GM18951 (cell line): ENCODE data around the gene SLC25A47.
"Not testable (repeated sequence)": the region's sequence is repeated elsewhere in the genome, so short reads cannot be mapped to it uniquely, and the experiment has no call there.

ENCODE experiments used
- POLR2A ChIP-seq: IDR thresholded peaks from 4 replicates; pipeline ENCODE4 v1.6.1; 2011; ENCODE audit warnings: mild to moderate bottlenecking; ENCODE audit not compliant: insufficient read length, insufficient read depth; ENCODE audit errors: extremely low read depth
- in situ Hi-C: fragments of 300-500 bp; cut with MboI; formaldehyde crosslinking; loops from one replicate; pipeline ENCODE4 v1.12.0; 2022; ENCODE audit warnings: low sequenced_read_pairs, mixed read lengths, inconsistent platforms; ENCODE audit not compliant: unreplicated experiment

SLC25A47 gene

DNA sequence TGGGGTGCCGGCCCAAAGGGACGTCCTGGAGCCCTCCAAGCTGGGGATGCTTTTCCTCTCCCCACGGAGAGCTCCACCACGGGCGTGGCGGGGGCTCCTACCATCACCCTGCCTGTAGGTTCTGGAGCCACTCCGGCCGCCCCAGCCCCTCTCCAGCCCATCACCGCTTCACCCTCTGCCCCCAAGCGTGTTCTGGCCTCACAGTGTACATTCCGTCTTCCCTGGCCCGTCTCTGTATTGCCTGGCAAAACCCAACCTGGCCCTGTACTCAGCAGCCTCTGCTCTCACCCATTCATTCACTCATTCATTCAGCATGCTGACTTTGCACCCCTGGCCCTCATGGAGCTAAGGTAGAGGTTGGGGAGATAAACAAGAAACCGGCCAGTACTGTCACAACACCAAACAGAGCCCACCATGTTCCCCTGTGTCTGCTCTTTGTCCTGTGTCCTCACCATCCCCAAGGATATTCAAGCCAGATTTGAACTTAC is 37.2 kb upstream of the SLC25A47 start:
- in situ Hi-C loops, result no loop called here
- no peak for TF ChIP-seq POLR2A

DNA sequence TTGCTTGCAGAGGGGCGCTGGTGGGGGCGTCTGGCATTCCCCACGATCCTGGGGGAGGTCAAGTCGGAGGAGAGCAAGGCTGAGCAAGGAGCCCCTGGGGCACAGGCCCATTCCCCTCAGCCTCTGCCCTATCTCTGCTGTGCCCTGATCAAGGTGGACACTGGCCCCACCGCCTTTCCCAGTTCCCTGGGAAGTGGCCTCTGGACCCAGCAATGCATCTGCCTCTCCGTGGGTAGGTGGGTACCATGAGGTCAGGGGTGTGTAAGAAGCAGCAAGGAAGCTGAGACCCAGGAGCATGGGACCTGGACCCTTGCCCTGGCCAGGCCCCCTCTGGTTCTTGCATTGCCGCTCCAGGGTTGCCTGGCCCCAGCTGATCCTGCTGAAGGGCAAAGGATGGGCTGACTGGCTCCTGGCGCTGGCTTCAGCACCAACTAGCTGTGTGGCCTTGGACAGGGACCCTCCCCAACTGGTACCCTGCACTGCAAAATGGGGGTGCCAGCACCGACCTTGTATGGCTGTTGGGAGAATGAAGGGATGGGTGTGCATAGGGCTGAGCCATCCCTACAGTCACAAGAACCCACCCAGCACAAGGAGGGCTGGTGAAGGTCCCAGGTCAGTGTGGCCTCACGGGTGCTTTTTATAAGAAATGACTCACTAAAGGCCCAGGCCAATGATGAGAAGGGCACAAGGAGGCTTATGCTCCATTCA is 36.5 kb upstream of the SLC25A47 start:
- in situ Hi-C loops, result no loop called here

DNA sequence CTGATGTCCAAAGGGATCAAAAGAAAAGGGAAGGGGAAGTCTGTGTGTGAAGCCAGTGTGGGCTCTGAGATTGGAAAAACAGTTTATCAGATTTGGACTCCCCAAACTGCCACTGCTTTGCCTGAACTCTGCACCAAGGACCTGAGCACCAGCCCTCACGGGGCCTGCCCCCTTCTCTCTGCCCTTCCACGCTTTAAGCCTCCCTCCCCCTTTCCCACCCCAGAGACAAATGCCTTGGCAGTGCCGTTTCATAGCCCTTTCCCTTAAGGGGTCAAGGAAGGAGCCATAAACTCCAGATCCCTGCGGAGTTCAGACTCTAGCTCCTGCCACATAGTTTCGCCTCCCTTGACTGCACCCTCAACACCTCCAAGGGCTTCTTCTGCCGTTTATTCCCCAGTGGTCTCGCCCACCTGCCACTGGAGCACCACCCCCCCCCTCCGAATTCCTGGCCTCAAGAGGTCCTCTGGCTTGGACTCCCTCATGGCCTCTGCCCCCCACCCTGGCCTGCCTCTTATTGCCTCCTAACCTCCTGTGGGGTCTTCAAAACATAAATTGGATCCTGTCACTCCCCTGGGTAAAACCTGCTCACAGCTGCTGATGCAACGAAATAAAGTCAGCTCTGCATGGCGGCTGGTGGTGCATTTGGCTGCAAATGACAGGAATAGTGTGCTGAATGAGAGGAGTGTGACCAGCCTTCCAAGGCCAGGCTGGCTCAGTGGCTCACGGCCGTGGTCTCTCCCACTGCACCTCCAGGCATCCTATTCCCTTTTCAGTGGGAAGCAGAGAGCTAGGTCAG is 35.7 kb upstream of the SLC25A47 start:
- in situ Hi-C loops, result no loop called here
- TF ChIP-seq POLR2A, result no peak

More for the DNA sequence above, 36.5 kb upstream of the SLC25A47 start:
- no peak for TF ChIP-seq POLR2A

DNA sequence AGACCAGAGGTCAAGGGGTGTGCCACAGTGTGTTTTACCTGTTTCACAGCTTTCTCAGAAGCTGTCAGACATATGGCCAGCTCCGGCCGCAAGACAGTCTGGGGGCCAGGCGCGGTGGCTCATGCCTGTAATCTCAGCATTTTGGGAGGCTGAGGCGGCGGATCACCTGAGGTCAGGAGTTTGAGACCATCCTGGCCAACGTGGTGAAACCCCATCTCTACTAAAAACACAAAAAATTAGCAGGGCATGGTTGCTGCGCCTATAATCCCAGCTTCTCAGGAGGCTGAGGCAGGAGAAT is 35.2 kb upstream of the SLC25A47 start:
- in situ Hi-C loops, result not testable (repeated sequence)

DNA sequence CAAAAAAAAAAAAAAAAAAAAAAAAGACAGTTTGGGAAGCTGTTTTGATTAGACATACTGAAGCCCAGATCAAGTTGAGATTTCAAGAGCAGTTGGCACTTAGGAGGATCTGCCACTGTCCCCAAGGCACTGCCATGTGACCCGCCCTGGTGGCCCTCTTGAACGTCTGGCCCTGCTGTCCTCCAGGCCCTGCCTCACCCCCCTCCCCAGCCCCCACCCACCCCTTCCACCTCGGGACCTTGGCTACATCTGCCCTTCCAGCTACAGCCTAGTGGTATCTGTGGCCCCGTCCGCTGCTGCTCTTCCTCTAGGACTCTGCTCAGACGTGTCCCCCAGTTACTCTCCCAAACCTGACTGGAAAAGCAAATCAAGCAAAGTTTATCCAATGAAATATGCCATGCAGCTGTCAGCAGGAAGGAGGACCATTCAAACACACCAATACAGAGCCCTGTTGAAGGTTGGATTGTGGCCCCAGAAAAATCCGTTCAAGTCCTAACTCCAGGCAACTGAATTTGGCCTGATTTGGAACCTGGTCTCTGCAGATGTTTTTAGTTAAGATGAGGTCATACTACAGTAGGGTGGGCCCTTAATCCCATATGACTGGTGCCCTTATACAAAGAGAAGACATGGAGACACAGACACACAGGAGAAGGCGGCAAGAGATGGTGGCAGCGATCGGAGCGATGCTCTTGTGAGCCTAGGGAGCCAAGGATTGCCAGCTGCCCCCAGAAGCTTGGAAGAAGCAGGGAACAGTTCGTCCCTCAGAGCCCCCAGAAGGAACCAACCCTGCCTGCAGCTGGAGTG is 34.6 kb upstream of the SLC25A47 start:
- in situ Hi-C loops, result no loop called here
- no peak for TF ChIP-seq POLR2A

DNA sequence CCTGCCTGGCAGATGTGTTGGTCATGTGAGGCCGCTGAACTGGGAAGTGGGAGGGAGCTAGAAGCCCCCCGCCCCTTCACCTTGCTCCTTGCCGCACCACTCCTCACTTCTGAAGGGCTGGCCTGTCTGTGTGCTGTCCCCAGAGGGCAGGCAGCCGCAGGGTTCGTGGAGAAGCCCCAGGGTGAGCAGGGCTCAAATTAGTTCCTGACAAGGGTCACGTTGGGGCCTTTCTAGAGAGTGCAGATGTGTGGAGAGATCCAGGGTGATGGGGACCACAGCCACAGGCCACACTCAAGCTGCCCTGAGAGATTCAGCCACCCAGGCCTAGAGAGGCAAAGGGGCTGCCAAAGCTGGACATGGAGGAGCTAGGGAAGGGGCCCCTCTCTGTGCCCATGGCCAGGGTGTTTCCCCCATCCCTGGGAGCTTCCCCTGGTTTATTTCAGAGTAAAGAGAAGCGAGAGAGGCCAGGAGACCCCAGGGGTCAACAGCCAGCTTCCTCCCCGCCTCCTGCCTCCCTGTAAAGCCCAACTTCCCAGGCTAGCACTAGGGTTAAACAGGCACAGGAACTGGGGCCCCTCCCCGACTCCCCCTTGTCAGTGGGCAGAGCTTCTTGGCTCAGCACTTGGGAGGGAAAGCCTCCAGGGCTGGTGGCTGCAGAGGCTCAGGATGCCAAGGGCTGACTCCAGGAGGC is 33.1 kb upstream of the SLC25A47 start:
- in situ Hi-C loops, result no loop called here
- no peak for TF ChIP-seq POLR2A

DNA sequence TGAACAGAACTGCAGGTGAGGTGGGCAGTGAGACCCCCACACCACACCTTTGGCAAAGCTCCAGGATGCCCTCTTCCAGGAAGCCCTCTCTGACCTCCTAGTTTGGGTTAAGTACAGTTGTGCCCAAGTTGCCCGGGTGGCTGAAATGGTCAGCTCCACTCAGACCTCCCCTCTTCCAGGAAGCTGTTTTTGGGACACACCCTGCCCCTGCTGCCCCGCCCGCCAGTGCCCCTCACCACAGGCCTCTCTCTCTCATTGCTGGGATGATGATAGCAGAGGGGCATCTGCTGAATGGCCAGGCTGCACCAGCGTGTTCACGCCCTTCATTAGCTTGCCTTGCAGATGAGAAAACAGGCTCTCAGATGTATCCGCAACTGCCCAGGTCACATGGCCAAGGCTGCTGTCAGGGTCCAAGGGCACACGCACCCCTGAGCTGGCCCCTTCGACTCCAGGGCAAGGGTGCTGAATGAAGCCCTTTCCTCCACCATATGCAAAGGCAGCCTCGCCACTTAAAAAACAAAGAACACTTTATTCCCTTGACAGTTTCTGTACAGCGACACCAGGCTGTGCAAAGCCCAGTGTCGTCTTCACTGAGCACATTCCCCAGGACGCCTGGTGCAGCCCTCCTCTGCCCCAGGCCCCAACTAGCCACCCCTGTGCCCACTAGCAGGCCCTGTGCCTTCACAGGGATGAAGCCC is 32.4 kb upstream of the SLC25A47 start:
- in situ Hi-C loops, result no loop called here
- TF ChIP-seq POLR2A, result no peak

DNA sequence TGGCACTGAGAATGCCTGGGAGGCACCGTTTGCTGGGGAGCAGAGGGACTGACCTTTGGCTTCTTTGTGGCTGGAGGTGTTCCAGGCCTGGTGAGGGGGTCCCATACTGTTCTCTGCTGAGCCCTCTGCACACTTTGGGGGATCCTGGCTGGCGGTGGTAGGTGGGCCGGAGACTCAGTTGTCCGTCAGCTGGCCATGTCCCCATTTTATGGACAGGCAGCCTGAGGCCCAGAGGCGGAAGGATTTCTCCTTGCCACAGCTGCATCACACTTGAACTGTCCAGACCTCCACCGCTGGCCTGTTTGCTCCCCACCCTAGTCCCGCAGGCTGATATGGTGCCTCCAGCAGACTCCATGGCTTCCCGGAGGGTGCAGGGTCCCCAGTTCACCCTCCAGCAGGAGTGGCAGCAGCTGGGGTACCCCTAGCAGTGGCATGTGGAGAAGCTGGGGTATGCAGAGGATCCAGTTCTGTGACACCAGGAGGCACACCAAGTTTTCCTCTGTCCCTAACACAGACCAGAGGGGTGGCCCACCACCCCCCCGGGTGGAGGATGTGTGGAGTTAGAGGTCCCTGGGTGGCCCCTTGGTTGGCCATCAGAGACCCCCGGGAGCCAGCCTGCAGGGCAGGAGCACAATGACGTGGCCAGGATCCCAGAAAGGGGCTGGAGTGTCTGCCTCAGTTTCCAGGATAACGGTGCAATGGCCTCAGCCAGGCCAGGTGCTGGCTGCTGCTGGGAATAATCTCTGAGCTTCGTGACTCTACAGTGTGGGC is 31.6 kb upstream of the SLC25A47 start:
- in situ Hi-C loops, result no loop called here
- TF ChIP-seq POLR2A, result no peak

DNA sequence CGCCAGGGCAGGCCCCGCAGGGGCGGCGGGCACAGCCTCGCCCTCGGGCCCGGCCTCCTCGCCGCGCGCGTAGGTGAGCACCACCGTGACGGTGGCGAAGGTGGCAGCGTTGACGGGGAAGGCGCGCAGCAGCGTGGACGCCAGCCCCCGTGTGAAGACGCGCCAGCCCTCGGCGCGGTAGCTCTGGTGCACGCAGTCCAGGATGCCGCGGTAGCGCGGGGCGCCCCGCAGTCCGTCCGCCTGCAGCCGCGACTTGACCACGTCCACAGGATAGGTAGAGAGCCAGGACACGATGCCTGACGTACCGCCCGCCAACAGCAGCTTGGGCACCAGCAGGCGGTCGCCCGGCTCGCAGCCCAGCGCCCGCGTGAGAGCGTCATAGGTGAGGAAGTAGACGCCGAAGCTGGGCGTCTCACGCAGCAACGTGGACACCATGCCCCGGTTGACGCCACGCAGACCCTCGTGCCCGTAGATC is 30.8 kb upstream of the SLC25A47 start:
- in situ Hi-C loops, result no loop called here
- no peak for TF ChIP-seq POLR2A

DNA sequence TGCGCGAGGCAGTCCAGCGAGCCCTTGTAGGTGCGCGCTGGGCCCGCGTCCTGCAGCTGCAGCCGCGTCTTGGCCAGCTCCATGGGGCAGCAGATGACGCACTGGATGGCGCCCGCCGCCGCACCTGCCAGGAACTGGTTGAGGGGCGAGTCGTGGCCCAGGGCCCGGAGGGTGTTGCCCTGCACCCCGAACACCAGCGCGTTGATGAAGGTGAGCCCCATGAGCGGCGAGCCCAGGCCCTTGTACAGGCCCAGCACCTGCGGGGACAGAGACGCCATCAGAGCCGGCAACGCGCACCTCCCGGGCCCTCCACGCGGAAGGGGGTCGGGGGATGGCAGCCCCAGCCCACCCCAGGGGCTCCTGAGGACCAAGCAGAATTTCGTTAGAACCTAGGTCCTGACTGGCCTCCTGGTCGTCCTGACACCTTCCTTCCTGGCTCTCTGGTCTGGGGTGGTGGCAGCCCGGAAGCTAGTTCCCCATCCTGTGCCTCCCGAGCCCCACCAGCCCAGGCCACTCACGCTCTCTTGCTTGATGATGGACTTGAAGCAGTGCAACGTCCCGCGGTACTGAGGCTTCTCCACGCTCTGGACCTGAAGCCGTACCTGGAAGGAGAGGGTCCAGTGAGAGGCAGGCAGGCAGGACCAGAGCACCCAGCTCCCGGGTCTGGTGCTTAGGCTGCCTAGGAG is 30.2 kb upstream of the SLC25A47 start:
- no peak for TF ChIP-seq POLR2A
- in situ Hi-C loops, result no loop called here

DNA sequence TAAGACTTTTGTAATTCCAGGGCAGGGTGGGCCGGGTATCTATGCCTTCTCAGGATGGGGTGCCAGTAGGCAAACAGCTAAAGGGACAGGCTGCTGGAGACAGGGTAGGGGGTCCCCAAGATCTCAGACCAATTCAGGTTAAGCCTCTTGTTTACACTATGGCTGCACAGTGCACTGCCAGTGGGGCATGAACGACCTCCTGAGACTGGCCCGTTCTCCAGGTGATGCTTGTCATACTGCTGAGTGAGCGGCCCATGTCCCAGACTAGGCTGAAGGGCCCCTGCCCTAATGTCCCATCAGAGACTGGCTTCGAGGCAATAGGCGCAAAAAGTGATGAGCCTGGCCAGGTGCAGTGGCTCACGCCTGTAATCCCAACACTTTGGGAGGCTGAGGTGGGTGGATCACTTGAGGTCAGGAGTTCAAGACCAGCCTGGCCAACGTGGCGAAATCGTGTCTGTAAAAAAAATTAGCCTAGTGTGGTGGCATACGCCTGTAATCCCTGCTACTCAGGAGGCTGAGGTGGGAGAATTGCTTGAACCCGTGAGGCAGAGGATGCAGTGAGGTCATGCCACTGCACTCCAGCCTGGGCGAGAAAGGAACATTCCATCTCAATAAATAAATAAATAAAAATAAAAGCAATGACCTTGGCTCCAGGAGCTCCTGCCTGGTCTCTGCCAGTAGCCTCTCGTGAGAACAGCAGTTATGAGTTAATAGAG is 29.5 kb upstream of the SLC25A47 start:
- in situ Hi-C loops, result no loop called here
- no peak for TF ChIP-seq POLR2A
